Dermis microvascular lymphatic vessel endothelial cell (primary cell): Measurements from ENCODE around the gene TMEM89. TPM values are rescaled to one million over a fixed set of nuclear protein-coding genes. Genes with fewer than 3 reads are reported as not detected.

ENCODE experiments used
- DNase-seq, 2 donors: peaks; one replicate each; pipeline versions ENCODE4 v3.0.0 to v3.0.0-alpha.2; 2010; ENCODE audit warnings: low read depth in 2 of 2
- total RNA-seq: library from RNA; depleted of rRNA; stranded (reverse); fragments of >200 nt; gene quantifications from 2 replicates; pipeline ENCODE4 v1.2.1, GENCODE V29; 2014

Gene TMEM89
- total RNA-seq, 1 donor from 2014 or later, result 0.13 TPM

GRCh38 chr3:48642605-48643004 is 21.0 kb upstream of the TMEM89 start:
- no peak for DNase-seq

- no peak for DNase-seq
Observed at GRCh38 chr3:48641396-48641795, 19.8 kb upstream of the TMEM89 start.

GRCh38 chr3:48639944-48640606 is 18.5 kb upstream of the TMEM89 start:
- DNase-seq, result no peak

- DNase-seq, result no peak
Observed at GRCh38 chr3:48637305-48637704, 15.7 kb upstream of the TMEM89 start.

GRCh38 chr3:48636149-48636655 is 14.6 kb upstream of the TMEM89 start:
- DNase-seq, result peak; percentile 12 to 18

- peak; percentile 81 to 97 for DNase-seq
Observed at GRCh38 chr3:48635222-48636021, 13.9 kb upstream of the TMEM89 start, which contains the start of gene SLC26A6. Gene SLC26A6, minus strand, starts transcription at chr3:48635461. Its CDS starts 68 bp downstream, at chr3:48635393.

- DNase-seq, result peak; percentile 5 to 55
Observed at GRCh38 chr3:48634661-48635221, 13.2 kb upstream of the TMEM89 start.

GRCh38 chr3:48633743-48634142 is 12.2 kb upstream of the TMEM89 start:
- DNase-seq, result no peak

- DNase-seq, result no peak
Observed at GRCh38 chr3:48633256-48633655, 11.7 kb upstream of the TMEM89 start.

GRCh38 chr3:48631516-48632448 is 10.2 kb upstream of the TMEM89 start:
- DNase-seq, result no peak

- DNase-seq, result no peak
Observed at GRCh38 chr3:48630833-48631232, 9.3 kb upstream of the TMEM89 start.

GRCh38 chr3:48630407-48630806 is 8.8 kb upstream of the TMEM89 start:
- no peak for DNase-seq

- DNase-seq, result no peak
Observed at GRCh38 chr3:48629894-48630293, 8.3 kb upstream of the TMEM89 start.

- no peak for DNase-seq
Observed at GRCh38 chr3:48628277-48629017, 6.9 kb upstream of the TMEM89 start.

- DNase-seq, result no peak
Observed at GRCh38 chr3:48625600-48625999, 4.0 kb upstream of the TMEM89 start.

GRCh38 chr3:48624767-48625166 is 3.2 kb upstream of the TMEM89 start:
- no peak for DNase-seq

GRCh38 chr3:48623851-48624547 is 2.4 kb upstream of the TMEM89 start:
- no peak for DNase-seq

- DNase-seq, result no peak
Observed at GRCh38 chr3:48619541-48620524, 1.7 kb downstream of the TMEM89 start.

- DNase-seq, result no peak
Observed at GRCh38 chr3:48617559-48617958, 4.0 kb downstream of the TMEM89 start.
